Gastrocnemius medialis (tissue), 4 donors: ENCODE results near the gene B3GNT4. TPM values are rescaled to one million over a fixed set of nuclear protein-coding genes. Genes with fewer than 3 reads are reported as not detected.

Experiments used
- ATAC-seq, 2 donors: fragments of 150-250 bp; one replicate each; pipeline ENCODE4 v1.9.1; 2016
- DNase-seq, 2 donors: peaks; one replicate each; pipeline ENCODE4 v3.0.0-alpha.2; 2019
- H3K27ac ChIP-seq, 4 donors: fragments of 200-600 bp; sonication (generic); 1 replicate in 1 of 4; 2 replicates in 3 of 4; pipeline ENCODE4 v1.5.1; 2016 to 2018; ENCODE audit warnings: mild to moderate bottlenecking in 2 of 4, moderate library complexity in 1 of 4
- H3K27me3 ChIP-seq, 3 donors: fragments of 200-600 bp; sonication (generic) in 2 of 3; 1 replicate in 1 of 3; 2 replicates in 2 of 3; pipeline versions ENCODE4 v1.5.1 to v1.6.0; 2016 to 2019; ENCODE audit warnings: mild to moderate bottlenecking in 1 of 3, moderate library complexity in 1 of 3
- H3K36me3 ChIP-seq, 2 donors: fragments of 200-600 bp; sonication (generic) in 1 of 2; one replicate each; pipeline ENCODE4 v1.5.1; 2017 to 2018
- H3K4me1 ChIP-seq, 2 donors: fragments of 200-600 bp; sonication (generic) in 1 of 2; one replicate each; pipeline ENCODE4 v1.5.1; 2016 to 2017; ENCODE audit warnings: mild to moderate bottlenecking in 2 of 2
- H3K4me3 ChIP-seq, 4 donors: fragments of 200-600 bp; sonication (generic) in 3 of 4; 1 replicate in 1 of 4; 2 replicates in 3 of 4; pipeline ENCODE4 v1.5.1; 2016 to 2019; ENCODE audit warnings: mild to moderate bottlenecking in 2 of 4
- H3K9me3 ChIP-seq, 3 donors: fragments of 200-600 bp; sonication (generic) in 2 of 3; 1 replicate in 1 of 3; 2 replicates in 2 of 3; pipeline ENCODE4 v1.5.1; 2016 to 2019
- CTCF ChIP-seq, 5 experiments: fragments of 450-650 bp in 3 of 5; fragments of 200-600 bp in 2 of 5; sonication (generic) in 2 of 5; IDR thresholded peaks in 4 of 5; conservative IDR thresholded peaks in 1 of 5; 1 replicate in 4 of 5; 2 replicates in 1 of 5; pipeline ENCODE4 v1.5.1; 2016 to 2019; ENCODE audit warnings: antibody characterized with exemption in 5 of 5, mild to moderate bottlenecking in 3 of 5, moderate library complexity in 3 of 5
- POLR2A ChIP-seq, 2 donors: fragments of 450-650 bp; IDR thresholded peaks; one replicate each; pipeline ENCODE4 v1.6.1; 2017; ENCODE audit warnings: antibody characterized with exemption in 2 of 2, mild to moderate bottlenecking in 2 of 2, moderate library complexity in 2 of 2
- in situ Hi-C, 4 donors: fragments of 200-750 bp; cut with MboI; loops; one replicate each; pipeline versions ENCODE4 v1.15.0 to v1.8.0; 2017; ENCODE audit warnings: low sequenced_read_pairs in 4 of 4
- intact Hi-C: fragments of 100-400 bp; cut with DNase I; formaldehyde crosslinking; loops from one replicate; pipeline ENCODE4 v1.15.1; 2023; ENCODE audit warnings: low total_unique reads
- total RNA-seq, 4 donors: library from RNA; depleted of rRNA; stranded (reverse); fragments of >200 nt; gene quantifications; one replicate each; pipeline versions ENCODE4 v1.1.0 to v1.2.3, GENCODE V29; 2016

Gene B3GNT4
- total RNA-seq, 4 donors from 2014 or later = not detected

DNA sequence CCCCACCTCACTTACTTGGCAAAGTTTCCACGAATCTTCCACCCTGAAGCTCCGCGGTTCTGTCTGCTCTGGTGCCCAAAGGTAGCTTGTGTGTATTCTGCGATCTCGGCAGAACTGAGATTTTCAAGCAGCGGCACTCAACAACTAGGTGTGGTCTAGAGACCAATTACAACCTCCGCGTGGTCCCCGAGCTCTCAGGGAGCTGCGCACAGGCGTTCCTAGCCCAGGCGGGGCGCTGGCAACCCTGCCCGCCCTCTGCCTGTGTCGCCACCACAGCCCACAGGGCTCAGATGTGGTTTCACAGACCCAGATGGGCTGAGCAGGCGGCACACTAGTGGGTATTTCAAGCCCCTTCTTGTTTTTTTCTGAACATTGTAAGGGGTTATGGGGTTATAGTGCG lies 23.8 kb downstream of the B3GNT4 start:
- DNase-seq (no peak), ATAC-seq (no peak)
- intact Hi-C loops (loop anchor here (5.0 to 10.0 kb wide), 2 partner anchors 40 to 527 kb away; partner anchors contain the start of genes DENR and VPS33A), in situ Hi-C loops (no loop called here)
- Histone ChIP-seq H3K9me3 (no peaks in the 10 kb centered on the region), H3K4me3 (no peak overlapping the region), H3K36me3 (peaks cover 0 to 36% of the 10 kb centered on the region in 2 donors), H3K27me3 (no peaks in the 10 kb centered on the region), H3K27ac (no peak overlapping the region), H3K4me1 (peaks cover 19 to 21% of the 10 kb centered on the region in 2 donors)
- TF ChIP-seq CTCF (IDR thresholded peaks at IDR 0.05 in 4 of 5, conservative IDR thresholded peaks at IDR 0.05 in 1 of 5) = no peak
- TF ChIP-seq POLR2A (IDR thresholded peaks at IDR 0.05) = no peak

DNA sequence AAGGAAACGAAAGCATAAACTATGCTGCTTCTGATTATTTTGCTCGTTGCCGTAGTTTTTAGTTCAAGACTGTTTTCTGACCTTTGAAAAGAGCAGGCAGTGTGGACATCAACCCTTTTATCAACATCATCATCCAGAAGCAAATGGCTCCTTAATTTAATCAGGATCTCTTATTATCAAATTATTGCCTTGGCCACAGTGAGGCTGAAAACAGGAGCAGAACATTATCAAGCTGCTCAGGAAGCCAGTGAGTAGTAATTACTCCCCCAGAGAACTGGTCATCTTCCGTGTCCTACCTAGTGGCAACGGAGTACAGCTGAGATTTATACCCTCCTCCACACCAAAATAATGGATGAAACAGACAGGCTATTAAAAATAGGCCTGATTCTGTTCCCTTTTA lies 24.6 kb downstream of the B3GNT4 start:
- no peaks in the 10 kb centered on the region for H3K27me3 ChIP-seq
- intact Hi-C loops = loop anchor here (5.0 to 10.0 kb wide), 2 partner anchors 39 to 527 kb away; partner anchors contain the start of genes DENR and VPS33A

DNA sequence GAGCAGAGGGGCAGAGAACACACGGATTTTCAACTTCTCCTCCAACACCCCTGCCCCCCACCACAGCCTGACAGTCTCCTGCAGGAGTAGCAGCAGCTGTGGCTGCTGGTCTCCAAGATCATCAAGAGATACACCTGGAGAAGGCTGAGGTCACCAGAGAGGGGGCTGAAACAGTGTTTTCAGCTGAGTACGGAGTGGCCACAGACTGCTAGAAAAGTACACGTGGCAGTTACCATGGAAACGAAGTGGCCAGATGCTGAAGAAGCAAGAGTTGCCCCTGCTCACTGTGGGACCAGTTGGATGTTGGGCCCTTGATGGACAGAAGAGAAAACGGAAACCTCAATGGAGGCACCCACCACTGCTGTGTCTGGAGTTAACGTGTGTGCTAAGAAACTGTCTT lies 27.3 kb downstream of the B3GNT4 start:
- no peak overlapping the region for H3K4me3 ChIP-seq
- TF ChIP-seq POLR2A (IDR thresholded peaks at IDR 0.05) = no peak
- no peak for TF ChIP-seq CTCF (IDR thresholded peaks at IDR 0.05 in 4 of 5, conservative IDR thresholded peaks at IDR 0.05 in 1 of 5)
- no peak for ATAC-seq
- no peak for DNase-seq
- H3K27me3 ChIP-seq = no peaks in the 10 kb centered on the region
- peaks cover 7 to 8% of the 10 kb centered on the region in 2 donors for H3K4me1 ChIP-seq
- H3K27ac ChIP-seq = no peak overlapping the region
- peaks cover 0 to 55% of the 10 kb centered on the region in 2 donors for H3K36me3 ChIP-seq
- intact Hi-C loops = no loop called here
- in situ Hi-C loops = no loop called here
- H3K9me3 ChIP-seq = no peaks in the 10 kb centered on the region

More for the DNA sequence above, 24.6 kb downstream of the B3GNT4 start:
- no peaks in the 10 kb centered on the region for H3K9me3 ChIP-seq
- TF ChIP-seq CTCF (IDR thresholded peaks at IDR 0.05 in 4 of 5, conservative IDR thresholded peaks at IDR 0.05 in 1 of 5) (no peak), POLR2A (IDR thresholded peaks at IDR 0.05) (no peak)
- H3K4me3 ChIP-seq = no peak overlapping the region
- ATAC-seq (no peak), DNase-seq (no peak)
- H3K36me3 ChIP-seq = peaks cover 0 to 37% of the 10 kb centered on the region in 2 donors
- in situ Hi-C loops = no loop called here
- H3K27ac ChIP-seq = no peak overlapping the region
- peaks cover 19 to 21% of the 10 kb centered on the region in 2 donors for H3K4me1 ChIP-seq

GRCh38 chr12:122232691-122233090 lies 29.2 kb downstream of the B3GNT4 start:
- H3K27me3 ChIP-seq = no peaks in the 10 kb centered on the region
- H3K4me3 ChIP-seq = no peak overlapping the region
- no peaks in the 10 kb centered on the region for H3K4me1 ChIP-seq
- no peaks in the 10 kb centered on the region for H3K9me3 ChIP-seq
- in situ Hi-C loops (no loop called here), intact Hi-C loops (no loop called here)
- no peak for TF ChIP-seq POLR2A (IDR thresholded peaks at IDR 0.05)
- TF ChIP-seq CTCF (IDR thresholded peaks at IDR 0.05 in 4 of 5, conservative IDR thresholded peaks at IDR 0.05 in 1 of 5) = no peak
- H3K36me3 ChIP-seq = peaks cover 0 to 55% of the 10 kb centered on the region in 2 donors
- ATAC-seq (no peak), DNase-seq (no peak)
- H3K27ac ChIP-seq = no peak overlapping the region

- H3K36me3 ChIP-seq = peaks cover 0 to 49% of the 10 kb centered on the region in 2 donors
- H3K9me3 ChIP-seq = no peaks in the 10 kb centered on the region
- no peaks in the 10 kb centered on the region for H3K4me1 ChIP-seq
- TF ChIP-seq POLR2A (IDR thresholded peaks at IDR 0.05) (no peak), CTCF (IDR thresholded peaks at IDR 0.05 in 4 of 5, conservative IDR thresholded peaks at IDR 0.05 in 1 of 5) (no peak)
- DNase-seq (no peak), ATAC-seq (no peak)
- H3K4me3 ChIP-seq = no peak overlapping the region
- intact Hi-C loops (no loop called here), in situ Hi-C loops (no loop called here)
- no peaks in the 10 kb centered on the region for H3K27me3 ChIP-seq
- no peak overlapping the region for H3K27ac ChIP-seq
Measured at GRCh38 chr12:122235741-122236140, 32.2 kb downstream of the B3GNT4 start.
